IPS-18a (cell line): ENCODE results near the gene SMPD3.

Experiments used
- H3K27ac ChIP-seq: one replicate; pipeline ENCODE4 v1.5.1; 2013; ENCODE audit warnings: low read length
- H3K27me3 ChIP-seq: one replicate; pipeline ENCODE4 v1.6.1; 2013; ENCODE audit warnings: mild to moderate bottlenecking, low read length; ENCODE audit not compliant: control insufficient read depth, insufficient read depth
- H3K36me3 ChIP-seq: one replicate; pipeline ENCODE4 v1.6.1; 2013; ENCODE audit warnings: low read depth, low read length; ENCODE audit not compliant: control insufficient read depth
- H3K4me1 ChIP-seq: one replicate; pipeline ENCODE4 v1.6.1; 2013; ENCODE audit warnings: low read depth, low read length; ENCODE audit not compliant: control insufficient read depth
- H3K4me3 ChIP-seq: one replicate; pipeline ENCODE4 v1.5.1; 2013; ENCODE audit warnings: low read length
- H3K9ac ChIP-seq: one replicate; pipeline ENCODE4 v1.6.1; 2013; ENCODE audit warnings: mild to moderate bottlenecking, low read length, moderate library complexity
- H3K9me3 ChIP-seq: one replicate; pipeline ENCODE4 v1.6.1; 2013; ENCODE audit warnings: low read depth, low read length; ENCODE audit not compliant: control insufficient read depth

SMPD3 gene

DNA sequence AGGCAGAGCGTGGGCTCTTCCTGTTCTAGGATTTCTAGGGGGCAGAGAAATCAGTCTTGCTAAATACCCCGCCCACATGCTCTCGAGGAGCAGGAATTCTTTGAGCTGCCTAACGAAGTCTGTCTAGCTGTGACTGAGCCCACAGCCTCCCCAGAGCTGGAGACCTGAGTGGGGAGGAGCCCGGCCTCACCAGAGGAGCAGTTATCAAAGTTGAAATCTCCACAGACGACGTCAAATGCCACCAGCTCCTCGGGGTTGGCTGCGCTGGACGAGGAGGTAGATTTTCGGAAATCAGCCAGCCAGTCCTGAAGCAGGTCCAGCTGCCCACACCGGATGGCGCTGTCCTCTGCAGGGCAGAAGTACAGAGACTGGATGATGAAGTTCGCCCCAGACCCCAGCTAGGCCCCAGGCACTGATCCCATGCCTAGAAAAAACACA, 83.7 kb downstream of the SMPD3 start:
- H3K36me3 ChIP-seq, result no peaks in the 10 kb centered on the region
- no peak overlapping the region for H3K4me3 ChIP-seq
- no peak overlapping the region for H3K27ac ChIP-seq
- no peaks in the 10 kb centered on the region for H3K9me3 ChIP-seq
- H3K4me1 ChIP-seq, result peaks cover 12% of the 10 kb centered on the region
- no peak overlapping the region for H3K9ac ChIP-seq
- H3K27me3 ChIP-seq, result no peaks in the 10 kb centered on the region

GRCh38 chr16:68363658-68364521, 84.4 kb downstream of the SMPD3 start:
- H3K4me3 ChIP-seq, result no peak overlapping the region
- no peak overlapping the region for H3K9ac ChIP-seq
- H3K27me3 ChIP-seq, result no peaks in the 10 kb centered on the region
- H3K27ac ChIP-seq, result no peak overlapping the region
- H3K36me3 ChIP-seq, result no peaks in the 10 kb centered on the region
- no peaks in the 10 kb centered on the region for H3K9me3 ChIP-seq
- peaks cover 5% of the 10 kb centered on the region for H3K4me1 ChIP-seq

DNA sequence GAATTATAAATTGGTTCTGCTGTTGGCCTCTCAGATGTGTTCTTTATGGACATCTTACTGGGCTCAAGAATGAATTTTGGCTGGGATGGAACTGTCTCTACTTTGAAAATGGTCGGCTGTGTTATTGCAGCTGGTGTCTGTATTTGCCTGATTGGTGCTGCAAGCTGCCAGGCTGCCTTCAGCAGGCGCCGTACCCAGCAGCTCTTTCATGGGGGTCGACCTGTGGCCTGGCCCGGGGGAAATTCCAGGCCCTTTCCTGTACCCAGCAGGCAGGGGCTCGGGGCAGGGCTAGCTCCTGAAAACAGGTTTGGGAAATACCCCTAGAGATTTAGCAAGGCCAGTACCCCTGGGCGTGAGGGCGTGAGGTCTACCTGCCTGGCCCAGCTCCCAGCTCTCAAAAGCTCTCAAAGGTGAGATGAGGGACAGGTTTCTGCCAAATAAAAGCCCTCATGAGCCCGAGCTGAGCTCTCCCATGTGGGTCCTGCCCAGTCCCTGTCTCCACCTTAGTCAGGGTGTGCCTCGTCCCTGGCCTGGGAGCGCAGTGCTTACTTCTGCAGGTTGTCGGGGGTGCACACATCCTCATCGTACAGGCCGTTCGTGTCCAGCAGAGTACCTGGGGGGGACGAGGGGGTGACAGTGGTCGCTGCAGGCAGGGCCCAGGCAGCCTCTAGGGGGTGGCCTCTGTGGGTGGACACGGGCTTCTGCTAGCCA, 85.2 kb downstream of the SMPD3 start:
- no peak overlapping the region for H3K27ac ChIP-seq
- H3K9me3 ChIP-seq, result no peaks in the 10 kb centered on the region
- no peaks in the 10 kb centered on the region for H3K27me3 ChIP-seq
- H3K9ac ChIP-seq, result no peak overlapping the region
- peaks cover 2% of the 10 kb centered on the region for H3K36me3 ChIP-seq
- no peaks in the 10 kb centered on the region for H3K4me1 ChIP-seq
- no peak overlapping the region for H3K4me3 ChIP-seq

DNA sequence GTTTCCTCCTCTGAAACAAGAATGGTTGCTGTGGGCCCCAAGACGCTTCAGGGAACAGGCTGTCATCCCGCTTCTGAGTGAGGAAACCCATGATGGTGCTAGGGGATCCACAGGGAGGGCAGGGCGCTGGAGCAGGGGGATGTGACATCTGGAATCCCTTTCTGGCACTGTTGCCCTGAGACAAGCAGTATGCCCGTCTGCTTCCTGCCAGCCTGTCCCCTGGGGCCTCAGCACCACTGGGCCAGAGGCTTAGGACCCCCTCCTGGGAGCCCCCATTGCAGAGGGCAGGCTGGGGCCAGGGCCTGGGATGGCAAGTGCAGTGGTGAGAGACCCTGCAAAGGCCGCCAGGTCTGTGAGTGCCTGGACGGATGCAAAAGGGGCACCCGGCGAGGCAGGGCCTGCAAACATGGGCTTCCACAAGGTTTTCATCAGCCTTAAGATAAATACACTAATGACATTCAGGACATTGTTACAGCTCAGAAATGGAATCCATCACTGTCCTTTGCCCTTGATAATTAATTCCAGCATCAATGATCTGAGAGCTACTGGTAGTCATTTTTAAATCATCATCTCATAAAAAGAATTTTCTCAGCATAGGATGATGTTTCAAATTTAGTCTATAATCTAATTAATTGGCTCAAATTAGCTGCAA, 85.9 kb downstream of the SMPD3 start:
- Histone ChIP-seq H3K4me1 (no peaks in the 10 kb centered on the region), H3K27me3 (no peaks in the 10 kb centered on the region), H3K36me3 (peaks cover 9% of the 10 kb centered on the region), H3K4me3 (no peak overlapping the region), H3K9me3 (no peaks in the 10 kb centered on the region), H3K9ac (no peak overlapping the region), H3K27ac (no peak overlapping the region)

- no peak overlapping the region for H3K27ac ChIP-seq
- H3K9me3 ChIP-seq, result no peaks in the 10 kb centered on the region
- H3K27me3 ChIP-seq, result no peaks in the 10 kb centered on the region
- no peaks in the 10 kb centered on the region for H3K4me1 ChIP-seq
- H3K4me3 ChIP-seq, result no peak overlapping the region
- H3K36me3 ChIP-seq, result peaks cover 18% of the 10 kb centered on the region
- no peak overlapping the region for H3K9ac ChIP-seq
These were observed 86.8 kb downstream of the SMPD3 start for GRCh38 chr16:68361485-68361884.

GRCh38 chr16:68360956-68361355, 87.4 kb downstream of the SMPD3 start:
- Histone ChIP-seq H3K27me3 (no peaks in the 10 kb centered on the region), H3K36me3 (peaks cover 23% of the 10 kb centered on the region), H3K9me3 (no peaks in the 10 kb centered on the region), H3K27ac (no peak overlapping the region), H3K4me1 (no peaks in the 10 kb centered on the region), H3K4me3 (no peak overlapping the region), H3K9ac (no peak overlapping the region)

DNA sequence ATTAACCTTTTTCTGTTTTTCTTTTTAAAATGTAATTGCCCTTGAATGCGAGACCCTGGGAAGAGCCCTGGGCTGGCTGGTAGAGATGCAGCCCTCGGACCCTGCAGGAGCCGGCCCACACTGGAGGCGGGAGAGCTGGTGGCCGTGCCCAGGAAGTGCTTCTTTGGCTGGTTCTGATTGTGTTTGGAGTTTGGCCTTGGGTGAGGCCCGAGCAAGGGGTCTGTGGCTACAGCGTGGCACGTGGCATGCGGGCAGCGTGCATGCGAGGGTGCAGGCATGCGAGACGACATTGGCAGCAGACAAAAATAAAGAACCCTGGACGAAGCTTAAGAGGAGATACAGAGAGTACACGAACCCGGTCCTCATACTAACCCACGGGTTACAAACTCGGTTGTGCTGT, 87.8 kb downstream of the SMPD3 start:
- H3K9me3 ChIP-seq, result no peaks in the 10 kb centered on the region
- H3K4me1 ChIP-seq, result no peaks in the 10 kb centered on the region
- H3K27me3 ChIP-seq, result no peaks in the 10 kb centered on the region
- no peak overlapping the region for H3K27ac ChIP-seq
- H3K4me3 ChIP-seq, result no peak overlapping the region
- no peak overlapping the region for H3K9ac ChIP-seq
- H3K36me3 ChIP-seq, result peaks cover 25% of the 10 kb centered on the region

DNA sequence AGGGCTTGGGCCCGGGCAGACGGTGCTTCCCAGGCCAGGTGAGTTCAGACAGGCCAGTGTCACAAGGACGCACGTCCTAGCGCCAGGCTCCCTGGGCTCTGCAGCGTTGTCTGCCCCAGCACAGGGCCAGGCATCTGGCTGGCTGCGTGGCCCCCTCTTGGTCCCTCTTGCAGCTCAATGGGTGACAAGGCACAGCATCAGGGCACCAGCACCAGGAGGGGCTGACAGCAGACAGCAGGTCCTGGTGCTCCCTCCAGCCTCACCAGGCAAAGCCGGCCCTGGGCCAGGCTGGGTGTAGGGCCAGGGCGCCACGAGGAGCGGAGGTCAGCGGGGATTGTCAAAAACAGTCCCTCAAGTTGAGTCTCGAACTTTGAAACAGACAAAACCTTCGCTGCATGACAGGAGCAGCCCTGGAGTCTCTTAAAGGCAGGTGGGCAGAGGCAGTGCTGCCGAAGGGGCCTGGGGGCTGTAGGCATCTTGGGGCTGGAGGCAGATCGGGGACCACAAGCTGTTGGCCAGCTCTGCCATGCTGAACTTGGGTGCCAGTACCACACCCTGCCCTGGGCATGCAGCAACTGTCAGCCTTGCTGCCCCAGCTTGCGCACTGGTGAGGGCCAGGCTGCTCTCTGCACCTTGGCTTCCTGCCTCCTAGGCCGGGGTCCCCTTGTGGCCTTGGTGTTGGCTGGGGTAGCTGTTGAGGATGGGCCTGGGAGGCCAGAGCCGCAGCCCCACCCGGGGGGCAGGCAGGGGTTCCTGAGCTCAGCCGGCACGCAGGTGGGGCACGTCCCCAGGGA, 88.7 kb downstream of the SMPD3 start:
- no peak overlapping the region for H3K27ac ChIP-seq
- no peak overlapping the region for H3K4me3 ChIP-seq
- no peaks in the 10 kb centered on the region for H3K27me3 ChIP-seq
- H3K9ac ChIP-seq, result no peak overlapping the region
- H3K36me3 ChIP-seq, result peaks cover 25% of the 10 kb centered on the region
- no peaks in the 10 kb centered on the region for H3K4me1 ChIP-seq
- no peaks in the 10 kb centered on the region for H3K9me3 ChIP-seq

DNA sequence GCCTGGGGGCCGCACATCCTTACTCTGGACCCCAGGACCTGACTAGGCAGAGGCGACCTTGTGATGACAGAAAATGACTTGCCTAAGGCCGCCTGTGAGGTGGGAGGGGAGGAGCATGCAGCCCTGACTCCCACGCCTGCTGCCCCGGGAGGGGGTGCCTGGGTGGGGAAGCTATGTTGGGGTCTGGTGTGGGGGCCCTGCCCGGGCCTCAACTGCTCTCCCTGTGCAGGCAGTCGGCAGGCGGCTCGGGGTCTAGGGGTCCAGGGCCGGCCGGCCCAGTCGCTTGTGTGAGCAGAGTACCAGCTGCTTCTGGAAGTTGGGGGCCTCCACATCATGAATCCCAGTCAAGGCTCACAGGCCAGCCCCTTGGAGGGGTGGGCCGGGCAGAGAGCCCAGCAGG, 89.4 kb downstream of the SMPD3 start:
- Histone ChIP-seq H3K9ac (no peak overlapping the region), H3K4me3 (no peak overlapping the region), H3K27ac (no peak overlapping the region), H3K36me3 (peaks cover 26% of the 10 kb centered on the region), H3K27me3 (no peaks in the 10 kb centered on the region), H3K4me1 (no peaks in the 10 kb centered on the region), H3K9me3 (no peaks in the 10 kb centered on the region)

GRCh38 chr16:68357923-68358322, 90.4 kb downstream of the SMPD3 start:
- Histone ChIP-seq H3K36me3 (peaks cover 37% of the 10 kb centered on the region), H3K9me3 (no peaks in the 10 kb centered on the region), H3K27ac (no peak overlapping the region), H3K9ac (no peak overlapping the region), H3K4me1 (no peaks in the 10 kb centered on the region), H3K27me3 (no peaks in the 10 kb centered on the region), H3K4me3 (no peak overlapping the region)

- peaks cover 39% of the 10 kb centered on the region for H3K36me3 ChIP-seq
- H3K27me3 ChIP-seq, result no peaks in the 10 kb centered on the region
- no peak overlapping the region for H3K4me3 ChIP-seq
- no peaks in the 10 kb centered on the region for H3K9me3 ChIP-seq
- H3K4me1 ChIP-seq, result no peaks in the 10 kb centered on the region
- H3K27ac ChIP-seq, result no peak overlapping the region
- H3K9ac ChIP-seq, result no peak overlapping the region
These were observed 90.8 kb downstream of the SMPD3 start for GRCh38 chr16:68357521-68357922.
